HEK293 (cell line): ENCODE measurements around the gene PLCB3.
A peak's percentile ranks its signal among the peaks of the same experiment; 100 is the strongest.

Experiments
- CTCF ChIA-PET: fragments of 350-600 bp; formaldehyde crosslinking; extraction: SDS; loops from one replicate; lab custom pipeline; 2021; ENCODE audit warnings: antibody characterized with exemption; lab: Yijun Ruan, JAX
- POLR2A ChIA-PET: fragments of 300-600 bp; formaldehyde crosslinking; extraction: SDS; loops from one replicate; lab custom pipeline; 2020; ENCODE audit warnings: antibody characterized with exemption, inconsistent platforms; lab: Yijun Ruan, JAX
- H3K27ac ChIP-seq: fragments of 200-500 bp; sonication (Bioruptor generic); 2 replicates; pipeline ENCODE4 v1.5.1; 2014; ENCODE audit warnings: low read depth, low read length, control low read depth, inconsistent platforms; ENCODE audit errors: extremely low read depth
- H3K36me3 ChIP-seq, 2 experiments: fragments of 200-500 bp in 1 of 2; sonication (Bioruptor generic) in 1 of 2; 1 replicate in 1 of 2; 2 replicates in 1 of 2; pipeline ENCODE4 v1.5.1; 2014 to 2017; ENCODE audit warnings: inconsistent platforms in 2 of 2, low read length in 2 of 2; ENCODE audit not compliant: control insufficient read depth in 2 of 2, insufficient read depth in 1 of 2
- H3K4me1 ChIP-seq: fragments of 200-500 bp; sonication (Bioruptor generic); 2 replicates; pipeline ENCODE4 v1.5.1; 2014; ENCODE audit warnings: mild to moderate bottlenecking, low read length, inconsistent platforms; ENCODE audit not compliant: control insufficient read depth, insufficient read depth
- H3K4me3 ChIP-seq: 2 replicates; pipeline ENCODE4 v1.5.1; 2011; ENCODE audit warnings: low read depth, mild to moderate bottlenecking, control low read depth, low read length, moderate library complexity
- H3K9me3 ChIP-seq: fragments of 200-500 bp; sonication (Bioruptor generic); 2 replicates; pipeline ENCODE4 v1.5.1; 2014; ENCODE audit warnings: low read depth, low read length, inconsistent platforms; ENCODE audit not compliant: control insufficient read depth, insufficient read depth
- BCL11B ChIP-seq: fragments of 450-650 bp; formaldehyde crosslinking; IDR thresholded peaks from 2 replicates; pipeline ENCODE4 v1.5.1; 2016; ENCODE audit warnings: low read depth, missing biosample characterization, missing genetic modification characterization
- GLIS2 ChIP-seq: fragments of 450-650 bp; formaldehyde crosslinking; IDR thresholded peaks from 2 replicates; pipeline ENCODE4 v1.5.1; 2016; ENCODE audit warnings: missing biosample characterization, missing genetic modification characterization
- HOXD13 ChIP-seq: sonication (generic); formaldehyde crosslinking; IDR thresholded peaks from 2 replicates; pipeline ENCODE4 v1.8.0; 2022; ENCODE audit warnings: missing genetic modification reagents, borderline replicate concordance
- KLF8 ChIP-seq: fragments of 450-650 bp; formaldehyde crosslinking; IDR thresholded peaks from 2 replicates; pipeline ENCODE4 v1.5.1; 2016; ENCODE audit warnings: missing biosample characterization, missing genetic modification characterization
- KLF9 ChIP-seq: fragments of 450-650 bp; formaldehyde crosslinking; IDR thresholded peaks from 2 replicates; pipeline ENCODE4 v1.5.1; 2016; ENCODE audit warnings: missing biosample characterization, missing genetic modification characterization, low read depth
- PATZ1 ChIP-seq: fragments of 450-650 bp; formaldehyde crosslinking; IDR thresholded peaks from 2 replicates; pipeline ENCODE4 v1.5.1; 2016; ENCODE audit warnings: missing biosample characterization, missing genetic modification characterization
- PBX3 ChIP-seq: sonication (generic); formaldehyde crosslinking; IDR thresholded peaks from 2 replicates; pipeline ENCODE4 v1.8.1; 2022; ENCODE audit warnings: mild to moderate bottlenecking, moderate library complexity, missing genetic modification reagents
- ZBTB26 ChIP-seq: fragments of 450-650 bp; formaldehyde crosslinking; optimal IDR thresholded peaks from 2 replicates; pipeline ENCODE3; 2016; ENCODE audit warnings: missing biosample characterization, mild to moderate bottlenecking, missing genetic modification characterization
- ZEB2 ChIP-seq: fragments of 450-650 bp; formaldehyde crosslinking; IDR thresholded peaks from 2 replicates; pipeline ENCODE4 v1.5.1; 2016; ENCODE audit warnings: missing biosample characterization, missing genetic modification characterization
- ZFP41 ChIP-seq: fragments of 450-650 bp; formaldehyde crosslinking; IDR thresholded peaks from 2 replicates; pipeline ENCODE4 v1.5.1; 2016; ENCODE audit warnings: missing biosample characterization, missing genetic modification characterization, borderline replicate concordance
- ZFP69B ChIP-seq: fragments of 450-650 bp; formaldehyde crosslinking; IDR thresholded peaks from 2 replicates; pipeline ENCODE4 v1.5.1; 2016; ENCODE audit warnings: missing biosample characterization, missing genetic modification characterization
- ZNF10 ChIP-seq: fragments of 450-650 bp; formaldehyde crosslinking; IDR thresholded peaks from 2 replicates; pipeline ENCODE4 v1.5.1; 2017; ENCODE audit warnings: missing biosample characterization, missing genetic modification characterization
- ZNF16 ChIP-seq: fragments of 450-650 bp; formaldehyde crosslinking; IDR thresholded peaks from 2 replicates; pipeline ENCODE4 v1.5.1; 2016; ENCODE audit warnings: low read depth, missing biosample characterization, missing genetic modification characterization
- ZNF202 ChIP-seq: fragments of 450-650 bp; formaldehyde crosslinking; IDR thresholded peaks from 2 replicates; pipeline ENCODE4 v1.5.1; 2016; ENCODE audit warnings: missing biosample characterization, missing genetic modification characterization, borderline replicate concordance
- ZNF341 ChIP-seq: fragments of 450-650 bp; formaldehyde crosslinking; IDR thresholded peaks from 2 replicates; pipeline ENCODE4; 2016; ENCODE audit warnings: low read depth, missing biosample characterization, missing genetic modification characterization
- ZNF391 ChIP-seq: fragments of 450-650 bp; formaldehyde crosslinking; IDR thresholded peaks from 2 replicates; pipeline ENCODE4 v1.5.1; 2016; ENCODE audit warnings: low read depth, missing biosample characterization, missing genetic modification characterization, borderline replicate concordance
- ZNF423 ChIP-seq: fragments of 450-650 bp; formaldehyde crosslinking; IDR thresholded peaks from 2 replicates; pipeline ENCODE4 v1.5.1; 2016; ENCODE audit warnings: missing biosample characterization, missing genetic modification characterization
- ZNF548 ChIP-seq: fragments of 450-650 bp; formaldehyde crosslinking; IDR thresholded peaks from 2 replicates; pipeline ENCODE4 v1.5.1; 2016; ENCODE audit warnings: missing biosample characterization, missing genetic modification characterization
- ZNF561 ChIP-seq: fragments of 450-650 bp; IDR thresholded peaks from 2 replicates; pipeline ENCODE4 v1.5.1; 2018; ENCODE audit warnings: missing biosample characterization, missing genetic modification characterization, borderline replicate concordance
- ZNF660 ChIP-seq: fragments of 450-650 bp; IDR thresholded peaks from 2 replicates; pipeline ENCODE4 v1.5.1; 2018; ENCODE audit warnings: missing biosample characterization, mild to moderate bottlenecking, missing genetic modification characterization
- ZNF664 ChIP-seq: fragments of 450-650 bp; formaldehyde crosslinking; IDR thresholded peaks from 2 replicates; pipeline ENCODE4 v1.5.1; 2016; ENCODE audit warnings: missing biosample characterization, missing genetic modification characterization
- ZNF707 ChIP-seq: fragments of 450-650 bp; formaldehyde crosslinking; IDR thresholded peaks from 2 replicates; pipeline ENCODE4 v1.5.1; 2016; ENCODE audit warnings: missing biosample characterization, missing genetic modification characterization
- ZSCAN30 ChIP-seq: fragments of 450-650 bp; IDR thresholded peaks from 2 replicates; pipeline ENCODE4 v1.5.1; 2018; ENCODE audit warnings: missing biosample characterization, mild to moderate bottlenecking, missing genetic modification characterization, moderate library complexity

PLCB3 gene

GRCh38 chr11:64246871-64247728 lies 4.2 kb upstream of the PLCB3 start, which contains the start of gene PPP1R14B (continued):
- TF ChIP-seq PATZ1 (tag by site-specific recombination) (peak; percentile 88), ZNF202 (tag by site-specific recombination) (no peak), ZFP69B (tag by site-specific recombination) (no peak; the same call in 1 of the 2 replicates), ZNF561 (tag by site-specific recombination) (0 out of 2 replicates have a peak, but pooled peaks have one; percentile 55), GLIS2 (tag by site-specific recombination) (peak; percentile 87), ZNF423 (tag by site-specific recombination) (no peak), KLF9 (tag by site-specific recombination) (peak; percentile 96)

GRCh38 chr11:64247729-64248531 lies 3.4 kb upstream of the PLCB3 start:
- no peaks in the 10 kb centered on the region for H3K9me3 ChIP-seq
- peaks cover 10% of the 10 kb centered on the region for H3K4me1 ChIP-seq
- ChIA-PET POLR2A (interaction anchor here (1.1 to 7.2 kb wide), 4 partner anchors 22 to 70 kb away, joined by 3 to 96 read pairs (median 6); partner anchors contain the start of genes NUDT22, PRDX5, TRMT112 and TRPT1), CTCF (interaction anchor here (1.1 kb wide), 1 partner anchor 57 kb away, joined by 4 read pairs; no protein-coding TSS in a partner anchor)
- TF ChIP-seq ZBTB26 (tag by site-specific recombination), result peak; percentile 30
- 0 out of 2 replicates have a peak, but pooled peaks have one; percentile 2 for TF ChIP-seq BCL11B (tag by site-specific recombination)
- peak; percentile 87 for TF ChIP-seq ZNF341
- no peak for TF ChIP-seq ZNF548 (tag by site-specific recombination)
- 0 out of 2 replicates have a peak, but pooled peaks have one; percentile 4 for TF ChIP-seq KLF8
- TF ChIP-seq ZSCAN30 (tag by site-specific recombination), result no peak
- TF ChIP-seq ZNF660 (tag by site-specific recombination), result no peak
- TF ChIP-seq ZNF10, result 0 out of 2 replicates have a peak, but pooled peaks have one; percentile 5
- TF ChIP-seq ZEB2 (tag by site-specific recombination), result peak; percentile 3; the same call in 1 of the 2 replicates
- H3K27ac ChIP-seq, result no peak overlapping the region
- peaks cover 0 to 20% of the 10 kb centered on the region in 2 experiments; a peak in 1 of 3 replicates for H3K36me3 ChIP-seq
- peak overlapping the region; percentile 1; the same call in 1 of the 2 replicates for H3K4me3 ChIP-seq

- CTCF ChIA-PET, result interaction anchor here (1.0 kb wide), 1 partner anchor 10 kb away, joined by 3 read pairs; no protein-coding TSS in a partner anchor
- H3K27ac ChIP-seq, result no peak overlapping the region
- H3K9me3 ChIP-seq, result no peaks in the 10 kb centered on the region
- H3K36me3 ChIP-seq, result peaks cover 0 to 14% of the 10 kb centered on the region in 2 experiments; a peak in 1 of 3 replicates
- peaks cover 10% of the 10 kb centered on the region for H3K4me1 ChIP-seq
- POLR2A ChIA-PET, result interaction anchor here (1.2 kb wide), 1 partner anchor 22 kb away, joined by 3 read pairs; the partner anchor contains the start of genes NUDT22 and TRPT1
- no peak overlapping the region for H3K4me3 ChIP-seq
- TF ChIP-seq HOXD13, result no peak
- TF ChIP-seq ZFP41 (tag by site-specific recombination), result no peak
- no peak for TF ChIP-seq ZNF391 (tag by site-specific recombination)
- no peak for TF ChIP-seq PBX3 (CRISPR knock-in tag)
- no peak for TF ChIP-seq ZNF664 (tag by site-specific recombination)
- no peak for TF ChIP-seq ZNF16
- no peak for TF ChIP-seq ZNF707 (tag by site-specific recombination)
- TF ChIP-seq ZSCAN30 (tag by site-specific recombination), result no peak
Observed at GRCh38 chr11:64248578-64248977, 2.8 kb upstream of the PLCB3 start.
